HG03095 (cell line): Measurements from ENCODE around the gene KIF6.
"Not testable (repeated sequence)": the region's sequence is repeated elsewhere in the genome, so short reads cannot be mapped to it uniquely, and the experiment has no call there.

Experiments used
- ATAC-seq: cut with Tn5 transposase; IDR thresholded peaks from one replicate; pipeline ENCODE4 v1.9.1; 2021; ENCODE audit warnings: moderate library complexity; ENCODE audit not compliant: unreplicated experiment

Gene KIF6

DNA sequence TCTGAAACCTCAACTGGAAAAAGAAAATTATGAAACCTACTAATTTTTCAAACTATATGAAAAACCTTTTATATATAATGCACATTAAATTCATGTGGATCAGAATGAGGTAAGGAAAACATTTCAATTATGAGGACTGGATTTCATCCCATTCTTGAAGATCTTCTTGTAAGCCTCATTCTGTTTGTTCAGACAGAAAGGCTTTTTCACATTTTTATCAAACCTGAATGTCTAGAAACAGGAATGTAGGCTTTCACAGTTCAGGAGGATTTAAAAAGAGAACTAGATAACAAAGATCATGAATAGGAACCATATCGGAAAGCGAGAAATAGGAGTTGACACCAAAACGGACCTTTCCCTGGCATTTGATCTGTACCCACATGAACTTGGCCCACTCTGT is 210.2 kb downstream of the KIF6 start:
- no peak for ATAC-seq

DNA sequence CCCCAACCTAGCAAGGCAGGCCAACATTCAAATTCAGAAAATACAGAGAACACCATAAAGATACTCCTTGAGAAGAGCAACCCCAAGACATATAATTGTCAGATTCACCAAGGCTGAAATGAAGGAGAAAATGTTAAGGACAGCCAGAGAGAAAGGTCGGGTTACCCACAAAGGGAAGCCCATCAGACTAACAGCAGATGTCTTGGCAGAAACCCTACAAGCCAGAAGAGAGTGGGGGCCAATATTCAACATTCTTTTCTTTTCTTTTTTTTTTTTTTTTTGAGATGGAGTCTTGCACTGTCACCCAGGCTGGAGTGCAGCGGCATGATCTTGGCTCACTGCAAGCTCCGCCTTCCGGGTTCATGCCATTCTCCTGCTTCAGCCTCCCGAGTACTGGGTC is 215.4 kb downstream of the KIF6 start:
- ATAC-seq, result not testable (repeated sequence)

DNA sequence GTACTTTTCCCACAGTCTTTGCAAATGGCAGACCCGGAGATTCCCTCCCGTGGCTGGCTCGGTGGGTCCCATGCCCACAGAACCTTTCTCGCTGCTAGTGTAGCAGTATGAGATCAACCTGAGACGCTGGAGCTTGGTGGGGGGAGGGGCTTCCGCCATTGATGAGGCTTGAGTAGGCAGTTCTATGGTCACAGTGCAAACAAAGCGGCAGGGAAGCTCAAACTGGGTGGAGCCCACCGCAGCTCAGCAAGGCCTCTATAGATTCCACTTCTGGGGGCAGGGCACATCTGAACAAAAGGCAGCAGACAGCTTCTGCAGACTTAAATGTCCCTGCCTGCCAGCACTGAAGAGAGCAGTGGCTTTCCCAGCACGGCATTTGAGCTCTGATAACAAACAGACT is 216.7 kb downstream of the KIF6 start:
- no peak for ATAC-seq

DNA sequence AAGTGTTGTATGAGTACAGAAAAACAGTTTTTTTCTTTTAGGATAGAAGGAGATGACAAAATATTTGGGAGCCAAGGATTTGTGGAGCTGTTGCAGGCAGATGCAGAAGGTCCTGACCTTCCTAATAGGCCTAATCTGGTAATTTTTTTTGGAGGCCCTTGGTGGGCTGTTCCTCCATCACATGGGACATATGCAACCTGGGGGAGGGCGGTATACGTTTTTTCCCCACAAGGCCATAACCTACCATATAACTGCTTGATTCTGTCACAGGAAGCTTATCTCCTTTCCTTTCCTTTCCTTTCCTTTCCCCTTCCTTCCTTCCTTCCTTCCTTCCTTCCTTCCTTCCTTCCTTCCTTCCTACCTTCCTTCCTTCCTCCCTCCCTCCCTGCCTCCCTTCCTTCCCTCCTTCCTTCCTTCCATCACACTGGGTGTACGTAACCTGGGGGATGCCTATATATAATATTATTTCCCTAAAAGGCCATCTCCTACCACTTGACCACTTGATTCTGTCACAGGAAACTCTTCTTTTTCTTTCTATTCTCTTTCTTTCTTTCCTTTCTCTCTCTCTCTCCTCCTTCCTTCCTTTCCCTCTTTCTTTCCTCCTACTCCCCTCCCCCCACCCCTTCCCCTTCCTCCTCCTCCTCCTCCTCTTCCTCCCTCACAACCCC is 217.7 kb downstream of the KIF6 start:
- ATAC-seq, result no peak

DNA sequence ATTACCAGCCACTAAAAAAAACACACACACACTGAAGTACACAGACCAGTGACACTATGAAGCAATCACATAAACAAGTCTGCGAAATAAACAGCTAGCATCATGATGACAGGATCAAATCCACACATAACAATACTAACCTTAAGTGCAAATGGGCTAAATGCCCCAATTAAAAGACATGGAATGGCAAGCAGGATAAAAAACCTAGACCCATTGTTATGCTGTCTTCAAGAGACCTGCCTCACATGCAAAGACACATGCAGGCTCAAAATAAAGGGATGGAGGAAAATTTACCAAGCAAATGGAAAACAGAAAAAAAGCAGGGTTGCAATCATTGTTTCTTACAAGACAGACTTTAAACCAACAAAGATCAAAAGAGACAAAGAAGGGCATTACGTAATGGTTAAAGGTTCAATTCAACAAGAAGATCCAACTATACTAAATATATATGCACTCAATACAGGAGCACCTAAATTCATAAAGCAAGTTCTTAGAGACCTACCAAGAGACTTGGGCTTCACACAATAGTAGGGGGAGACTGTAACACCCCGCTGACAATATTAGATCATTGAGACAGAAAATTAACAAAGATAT is 222.7 kb downstream of the KIF6 start:
- not testable (repeated sequence) for ATAC-seq

DNA sequence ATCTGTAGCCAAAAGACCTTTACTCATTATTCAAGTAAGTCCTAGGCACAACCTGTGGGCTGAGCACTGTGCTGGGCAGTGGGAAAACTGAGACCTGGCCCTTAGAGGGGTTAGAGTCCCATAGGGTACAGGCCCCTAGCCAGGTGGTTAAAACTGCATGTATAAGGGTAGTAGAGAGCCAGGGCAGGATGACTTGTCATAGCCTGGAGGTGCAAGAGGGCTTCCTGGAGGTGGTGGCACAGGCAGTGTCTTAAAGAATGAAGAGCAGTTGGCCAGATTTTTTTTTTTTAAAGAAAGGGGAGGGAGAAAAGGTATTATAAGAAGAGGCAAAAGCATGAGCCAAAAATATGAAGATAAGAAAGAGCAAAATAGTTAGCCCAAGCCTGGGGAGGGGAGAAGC is 226.2 kb downstream of the KIF6 start:
- no peak for ATAC-seq

DNA sequence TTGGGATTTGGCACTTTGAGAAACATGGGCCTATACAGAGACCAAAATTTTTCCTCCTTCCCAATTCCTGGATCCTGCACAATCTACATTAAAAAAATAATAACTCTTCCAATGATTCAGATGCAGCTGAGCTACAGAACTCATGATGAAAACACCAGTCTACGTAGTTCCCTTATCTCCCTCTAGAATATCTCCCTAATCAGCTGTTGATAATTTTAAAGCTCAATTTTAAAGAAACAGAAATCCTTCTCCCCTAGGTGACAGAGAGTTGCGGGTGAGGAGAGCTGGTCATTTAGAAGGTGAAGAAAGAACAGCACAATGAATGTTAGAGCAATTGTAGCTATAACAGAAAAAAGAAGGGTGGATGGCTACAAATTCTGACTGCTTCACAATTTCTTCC is 227.1 kb downstream of the KIF6 start:
- no peak for ATAC-seq

DNA sequence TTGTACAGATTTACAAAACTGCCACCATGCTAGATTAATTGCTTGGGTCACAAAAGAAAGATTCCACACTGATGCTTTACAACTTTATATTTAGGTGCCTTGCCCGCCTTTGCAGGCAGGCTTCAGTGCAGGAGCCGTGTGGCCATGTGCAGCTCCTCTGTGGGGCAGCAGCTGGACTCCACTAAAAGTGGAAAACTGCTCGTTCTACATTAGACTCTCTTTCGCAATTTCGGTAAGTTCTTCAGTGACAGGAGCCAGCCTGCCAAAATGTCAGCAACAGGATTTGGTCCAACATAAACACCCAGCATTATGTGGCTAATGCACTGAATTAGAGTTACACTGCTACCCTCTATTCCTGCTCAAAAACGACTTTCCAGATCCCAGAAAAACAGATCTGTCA is 228.3 kb downstream of the KIF6 start:
- no peak for ATAC-seq

DNA sequence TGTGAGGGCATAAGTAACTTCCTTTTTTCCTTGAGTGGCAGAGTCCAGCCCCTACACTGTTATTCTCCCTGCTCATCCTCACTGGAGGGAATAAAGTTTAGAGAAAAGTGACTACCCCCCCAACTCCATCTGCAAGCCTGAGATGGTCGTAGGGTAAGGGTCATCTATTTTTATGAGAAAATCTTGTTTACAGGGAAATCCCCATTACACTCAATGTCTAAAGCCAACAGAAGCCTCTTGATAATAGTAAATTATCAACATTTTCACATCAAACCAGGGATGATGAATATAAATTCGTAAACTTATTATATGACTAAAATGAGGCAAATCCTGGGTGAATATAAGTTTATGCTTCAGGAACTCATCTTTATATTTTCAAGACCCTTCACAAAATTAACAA is 228.8 kb downstream of the KIF6 start:
- no peak for ATAC-seq

DNA sequence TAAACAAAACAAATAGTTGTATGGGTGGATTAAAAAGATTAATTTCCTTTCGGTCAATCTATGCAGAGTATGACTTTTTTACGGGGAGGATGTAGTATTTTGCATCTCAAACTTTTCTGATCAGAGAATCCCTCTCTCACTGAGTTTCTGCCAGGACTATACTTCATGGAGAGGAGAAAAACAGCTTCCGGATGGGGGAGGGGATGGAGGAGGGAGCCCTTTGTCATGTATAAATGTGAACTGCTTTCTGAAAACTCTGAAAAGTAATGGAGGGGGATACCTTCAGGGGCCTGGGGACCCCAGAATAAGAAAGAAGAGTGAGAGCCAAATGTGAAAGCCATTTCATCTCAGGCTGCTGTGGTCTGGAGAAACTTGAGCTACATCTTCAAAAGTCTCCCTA is 229.6 kb downstream of the KIF6 start:
- no peak for ATAC-seq

DNA sequence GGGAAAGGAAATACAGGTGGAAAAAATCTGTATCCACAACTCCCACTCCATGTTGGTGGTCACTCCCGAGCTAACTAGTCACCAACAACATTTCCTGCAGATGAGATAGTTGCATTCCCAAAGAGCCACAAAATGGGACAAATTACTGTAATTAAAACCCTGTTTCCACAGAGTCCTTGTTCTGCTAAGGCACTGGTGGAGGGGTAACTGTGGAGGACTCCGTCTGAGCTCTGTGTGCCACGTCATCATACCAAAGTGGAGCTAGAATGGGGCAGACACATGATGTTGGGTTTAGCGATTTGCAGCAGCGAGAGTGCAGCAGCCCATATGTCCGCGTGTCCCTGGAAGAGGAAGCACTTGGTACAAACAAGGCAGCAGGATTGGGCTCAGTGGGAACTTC is 230.2 kb downstream of the KIF6 start:
- ATAC-seq, result no peak

DNA sequence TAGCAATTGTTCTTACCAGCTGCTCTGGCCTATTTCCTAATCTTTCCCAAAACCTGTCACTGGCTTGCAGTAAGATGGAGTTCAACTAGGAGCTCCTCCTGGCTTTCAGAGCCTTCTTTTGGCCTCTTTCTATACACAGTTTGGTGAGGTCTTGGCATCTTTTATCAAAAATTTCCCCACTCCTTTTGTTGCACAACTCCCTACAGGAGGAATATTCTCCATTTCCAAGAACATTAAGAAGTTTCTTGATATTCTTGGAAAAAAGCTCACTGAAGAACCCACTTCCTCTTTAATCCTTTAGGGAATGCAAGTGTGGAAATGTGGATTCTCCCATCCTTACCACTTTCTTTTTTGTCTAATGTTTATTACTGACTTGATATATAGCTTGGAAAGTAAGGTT is 231.4 kb downstream of the KIF6 start:
- no peak for ATAC-seq

DNA sequence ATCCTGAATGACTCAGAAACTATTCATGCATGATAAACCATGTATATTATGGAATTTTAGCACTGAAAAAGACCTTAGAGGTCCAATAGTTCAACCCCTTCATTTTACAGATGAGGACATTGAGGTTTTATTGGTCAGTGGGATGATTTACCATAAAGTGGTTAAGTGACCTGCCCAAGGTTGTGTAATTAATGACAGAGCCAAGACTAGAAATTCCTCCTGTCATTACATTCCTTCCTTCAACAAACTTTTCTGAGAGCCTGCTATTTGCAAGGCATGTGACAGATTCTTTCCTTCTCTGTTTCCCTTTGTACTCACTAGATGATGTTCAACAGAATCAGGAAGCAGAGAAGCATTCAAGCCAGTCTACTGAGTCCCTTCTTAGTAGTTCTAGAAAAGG is 232.0 kb downstream of the KIF6 start:
- ATAC-seq, result no peak

DNA sequence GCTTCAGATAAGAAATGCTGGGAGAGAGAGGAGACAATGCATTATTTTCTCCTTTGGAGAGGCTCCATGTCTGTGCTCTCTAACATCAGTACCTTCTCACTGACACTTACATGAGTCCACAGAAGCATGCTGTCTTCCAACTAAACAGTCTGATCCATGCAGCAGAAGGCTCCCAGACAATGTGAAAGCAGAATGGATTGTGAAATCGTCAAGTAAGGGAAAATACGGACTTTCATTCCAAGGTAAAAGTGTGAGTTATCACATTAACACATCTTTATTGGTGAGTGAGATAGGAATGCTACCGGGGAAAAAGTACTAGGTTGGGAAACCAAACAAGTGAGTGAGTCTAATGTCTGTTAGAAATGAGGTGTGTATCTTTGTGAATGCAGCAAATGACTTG is 235.1 kb downstream of the KIF6 start:
- no peak for ATAC-seq

DNA sequence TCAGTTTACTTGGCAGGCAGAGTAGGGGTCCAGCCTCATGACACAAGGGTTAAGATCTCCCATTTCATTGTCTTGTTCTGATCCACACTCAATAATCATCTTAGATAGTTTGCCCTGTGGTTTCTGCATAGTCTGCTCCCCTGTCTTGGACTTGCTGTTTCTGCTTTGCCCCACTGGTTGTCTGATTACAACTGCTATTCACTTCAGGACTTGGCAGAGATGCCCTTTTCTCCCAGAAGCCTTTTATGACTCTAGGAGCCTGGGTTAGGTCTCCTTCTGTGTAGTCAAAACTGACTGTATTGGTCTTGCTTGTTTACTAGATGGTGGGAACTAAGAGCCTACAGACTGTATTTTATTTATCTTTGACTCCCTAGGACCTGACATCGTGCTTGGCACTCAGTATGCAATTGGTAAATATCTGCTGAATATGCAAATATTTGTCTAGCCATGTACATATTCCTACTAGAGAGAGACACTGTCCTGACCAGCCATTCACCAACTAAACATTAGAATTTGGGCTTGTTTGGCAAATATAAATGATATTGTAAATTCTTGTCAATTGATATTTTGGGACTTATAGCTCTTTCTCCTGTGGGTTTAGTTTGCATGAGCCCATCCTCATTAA is 236.8 kb downstream of the KIF6 start:
- no peak for ATAC-seq

DNA sequence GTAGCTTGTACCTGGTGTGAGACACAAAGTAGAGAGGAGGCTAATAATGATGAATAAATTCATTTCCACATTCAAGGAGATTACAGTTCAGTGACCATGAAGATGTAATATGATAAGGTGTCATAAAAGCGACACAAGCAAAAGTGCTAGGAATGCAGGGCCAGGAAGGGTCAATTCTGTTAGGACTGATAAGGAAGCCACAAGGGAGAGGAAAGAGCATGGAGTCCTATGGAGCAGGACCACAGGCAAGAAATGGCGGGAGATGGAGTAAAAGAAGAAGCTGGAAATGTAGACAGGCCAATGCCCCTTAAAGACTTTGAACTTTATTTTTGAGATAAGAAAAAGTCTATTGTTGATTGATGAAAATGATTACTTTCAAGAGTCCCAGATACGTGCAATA is 240.9 kb downstream of the KIF6 start:
- no peak for ATAC-seq

DNA sequence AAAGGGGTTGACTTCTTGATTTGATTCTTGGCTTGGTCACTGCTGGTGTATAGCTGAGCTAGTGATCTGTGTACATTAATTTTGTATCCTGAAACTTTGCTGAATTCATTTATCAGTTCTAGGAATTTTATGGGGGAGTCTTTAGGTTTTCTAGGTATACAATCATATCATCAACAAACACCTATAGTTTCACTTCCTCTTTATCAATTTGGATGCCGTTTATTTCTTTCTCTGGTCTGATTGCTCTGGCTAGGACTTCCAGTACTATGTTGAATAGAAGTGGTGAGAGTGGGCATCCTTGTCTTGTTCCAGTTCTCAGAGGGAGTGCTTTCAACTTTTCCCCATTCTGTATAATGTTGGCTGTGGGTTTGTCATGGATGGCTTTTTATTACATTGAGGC is 245.4 kb downstream of the KIF6 start:
- not testable (repeated sequence) for ATAC-seq

DNA sequence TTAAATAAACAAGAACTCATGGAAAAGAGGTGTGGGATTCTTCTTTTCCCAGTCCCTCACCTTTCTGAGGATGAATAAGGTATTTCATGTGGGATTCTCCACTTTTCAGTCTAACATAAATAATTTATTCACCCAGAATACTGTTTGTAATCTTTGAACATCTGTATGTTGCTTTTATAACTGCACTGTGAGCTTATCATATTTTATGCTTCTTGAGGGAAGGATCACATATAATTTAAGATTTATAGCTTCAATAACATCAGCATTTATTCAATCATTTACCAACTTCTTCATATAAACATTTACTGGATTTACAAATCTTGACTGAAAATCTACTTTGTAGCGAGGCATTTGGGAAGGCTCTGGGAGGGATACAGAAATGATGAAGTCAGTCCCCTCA is 248.5 kb downstream of the KIF6 start:
- ATAC-seq, result no peak

DNA sequence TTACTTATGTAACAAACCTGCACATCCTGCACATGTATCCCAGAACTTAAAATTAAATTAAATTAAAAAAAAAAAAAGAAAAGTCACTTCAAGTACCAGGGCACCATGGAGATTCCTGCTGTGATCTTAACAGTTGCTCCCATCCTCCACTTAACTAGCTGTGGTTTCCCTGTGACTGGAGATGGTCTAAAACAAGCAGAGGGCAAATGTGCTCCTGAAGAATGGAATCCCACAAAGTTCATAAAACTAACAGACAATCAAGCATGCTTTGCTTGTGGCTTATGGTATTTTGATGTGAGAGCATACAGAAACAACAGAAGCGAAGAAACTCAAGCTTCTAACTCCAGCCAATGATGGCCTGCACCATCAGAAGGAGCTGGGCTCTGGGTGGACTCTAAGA is 249.1 kb downstream of the KIF6 start:
- ATAC-seq, result no peak

DNA sequence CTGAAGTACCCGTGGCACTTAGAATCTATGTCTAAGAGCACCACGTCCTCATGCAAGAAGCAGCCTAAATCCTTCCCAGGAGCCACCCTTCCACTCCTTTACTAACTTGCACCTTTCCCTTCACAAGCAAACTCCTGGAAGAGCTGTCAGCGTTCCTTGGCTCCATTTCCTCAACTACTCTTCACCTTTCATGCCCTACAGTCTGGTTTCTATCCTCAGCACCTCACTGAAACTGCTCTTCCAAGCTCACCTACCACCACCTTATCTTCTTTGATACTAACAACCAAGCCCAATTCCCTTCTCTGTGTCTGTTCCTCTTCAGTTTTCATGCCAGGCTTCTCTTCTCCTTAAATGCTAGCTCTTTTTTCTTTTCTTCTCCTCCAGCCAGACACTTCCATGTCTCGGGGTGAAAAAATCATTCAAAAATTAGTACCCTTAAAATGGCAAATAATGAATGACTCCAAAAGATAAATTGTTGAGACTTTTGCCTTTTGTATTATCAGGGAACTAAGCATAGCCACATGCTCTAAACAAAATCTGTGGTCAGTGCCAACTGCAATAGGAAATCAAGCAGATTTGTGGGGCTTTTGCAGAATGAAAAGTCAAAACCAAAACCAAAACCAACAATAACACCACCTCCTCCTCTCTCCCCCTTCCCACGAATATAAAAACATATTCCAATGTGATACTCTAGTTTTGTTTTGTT is 253.1 kb downstream of the KIF6 start:
- no peak for ATAC-seq

DNA sequence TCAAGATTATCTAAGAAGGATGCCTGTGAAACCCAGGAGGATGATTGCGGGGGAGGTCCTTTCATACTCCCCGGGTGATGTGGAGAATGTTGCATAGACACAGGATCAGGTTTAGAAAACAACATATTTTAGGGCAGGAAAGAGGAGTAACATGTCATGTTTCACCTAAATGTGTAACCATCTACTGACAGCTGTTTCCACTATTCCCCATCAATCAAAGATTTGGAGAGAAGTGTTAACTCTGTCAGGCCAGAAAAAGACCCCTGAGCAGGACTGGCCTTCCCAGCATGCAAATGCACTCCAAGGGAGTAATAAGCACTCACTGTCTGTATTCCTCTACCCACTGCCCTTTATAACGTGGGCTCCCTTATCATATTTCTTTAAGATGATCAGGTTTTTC is 254.7 kb downstream of the KIF6 start:
- ATAC-seq, result no peak

DNA sequence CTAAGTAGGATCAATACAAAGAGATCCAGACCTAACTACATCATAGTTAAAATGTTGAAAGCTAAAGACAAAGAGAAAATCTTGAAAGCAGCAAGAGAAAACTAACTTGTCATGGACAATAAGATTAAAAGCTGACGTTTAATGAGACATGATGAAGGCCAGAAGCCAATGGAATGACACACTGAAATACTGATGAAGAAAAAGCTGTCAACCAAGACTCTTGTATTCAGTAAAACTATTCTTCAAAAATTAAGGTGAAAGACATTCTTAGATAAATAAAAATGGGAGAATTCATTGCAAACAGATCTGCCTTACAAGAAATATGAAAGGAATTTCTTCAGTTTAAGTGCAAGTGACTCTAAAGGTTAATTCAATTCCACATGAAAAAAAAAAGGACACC is 256.8 kb downstream of the KIF6 start:
- ATAC-seq, result no peak
